CD8-positive, alpha-beta memory T cell (primary cell): Measurements from ENCODE around the gene KAZN. TPM values are rescaled to one million over a fixed set of nuclear protein-coding genes. Genes with fewer than 3 reads are reported as not detected.
A peak's percentile ranks its signal among the peaks of the same experiment; 100 is the strongest.
"Not testable (repeated sequence)": the region's sequence is repeated elsewhere in the genome, so short reads cannot be mapped to it uniquely, and the experiment has no call there.

Experiments used
- CTCF ChIA-PET: fragments of 350-600 bp; sonication (Branson Sonifier 250); formaldehyde crosslinking; loops from one replicate; lab custom pipeline; 2021; ENCODE audit warnings: antibody characterized with exemption; lab: Charles Lee
- POLR2A ChIA-PET: fragments of 350-600 bp; sonication (Branson Sonifier 250); formaldehyde crosslinking; loops from one replicate; lab custom pipeline; 2021; ENCODE audit warnings: antibody characterized with exemption; lab: Charles Lee
- DNase-seq, 5 donors: peaks; one replicate each; pipeline versions ENCODE4 v3.0.0 to v3.0.0-alpha.2; 2020 to 2022; ENCODE audit warnings: mixed read lengths in 1 of 5
- H3K27ac ChIP-seq: one replicate; pipeline ENCODE4 v1.7.0; 2013; ENCODE audit warnings: low read depth, mild to moderate bottlenecking, low read length, moderate library complexity
- H3K27me3 ChIP-seq: 2 replicates; pipeline ENCODE4 v1.7.0; 2013; ENCODE audit warnings: low read length, mild to moderate bottlenecking; ENCODE audit not compliant: insufficient read depth, poor library complexity, severe bottlenecking
- H3K36me3 ChIP-seq: 2 replicates; pipeline ENCODE4 v1.7.0; 2013; ENCODE audit warnings: mild to moderate bottlenecking, low read length, moderate library complexity; ENCODE audit not compliant: insufficient read depth
- H3K4me1 ChIP-seq: 2 replicates; pipeline ENCODE4 v1.7.0; 2013; ENCODE audit warnings: mild to moderate bottlenecking, low read length, moderate library complexity; ENCODE audit not compliant: insufficient read depth
- H3K4me3 ChIP-seq: 2 replicates; pipeline ENCODE4 v1.7.0; 2013; ENCODE audit warnings: mild to moderate bottlenecking, low read length
- H3K9me3 ChIP-seq: 2 replicates; pipeline ENCODE4 v1.7.0; 2013; ENCODE audit warnings: mild to moderate bottlenecking, low read length
- H3K27ac Mint-ChIP-seq, 8 donors: one replicate each; pipeline ENCODE4 v1.8.0; 2020 to 2021; ENCODE audit warnings: mixed read lengths in 8 of 8, mild to moderate bottlenecking in 6 of 8, inconsistent platforms in 3 of 8, moderate library complexity in 3 of 8
- H3K27me3 Mint-ChIP-seq, 2 donors: one replicate each; pipeline ENCODE4 v1.8.0; 2020 to 2021; ENCODE audit warnings: mixed read lengths in 2 of 2, mild to moderate bottlenecking in 1 of 2, moderate library complexity in 1 of 2
- H3K36me3 Mint-ChIP-seq, 3 donors: one replicate each; pipeline ENCODE4 v1.8.0; 2020 to 2021; ENCODE audit warnings: mixed read lengths in 3 of 3, inconsistent platforms in 1 of 3, mild to moderate bottlenecking in 1 of 3
- H3K4me1 Mint-ChIP-seq, 3 donors: one replicate each; pipeline ENCODE4 v1.8.0; 2020 to 2021; ENCODE audit warnings: mixed read lengths in 3 of 3, inconsistent platforms in 1 of 3, mild to moderate bottlenecking in 1 of 3
- H3K4me3 Mint-ChIP-seq, 7 donors: one replicate each; pipeline ENCODE4 v1.8.0; 2020 to 2021; ENCODE audit warnings: mixed read lengths in 7 of 7, mild to moderate bottlenecking in 6 of 7, moderate library complexity in 4 of 7, inconsistent platforms in 2 of 7
- H3K9me3 Mint-ChIP-seq, 5 donors: one replicate each; pipeline ENCODE4 v1.8.0; 2020 to 2022; ENCODE audit warnings: mixed read lengths in 5 of 5, mild to moderate bottlenecking in 3 of 5, moderate library complexity in 2 of 5, inconsistent platforms in 1 of 5
- polyA plus RNA-seq: library from polyadenylated mRNA; unstranded; fragments of 300-500 nt; fragmentation: Illumina TruSeq; gene quantifications from one replicate; pipeline ENCODE4 v1.2.3, GENCODE V29; 2021
- total RNA-seq, 2 experiments: library from RNA; stranded (reverse); gene quantifications; one replicate each; pipeline ENCODE4 v1.2.3, GENCODE V29; 2021

KAZN gene
- total and polyA plus RNA-seq, 3 experiments from 2014 or later, result 0.15 to 0.35 (median 0.18) TPM

GRCh38 chr1:15035236-15035635 lies 436.8 kb downstream of the KAZN start:
- H3K36me3 ChIP-seq, result no peaks in the 10 kb centered on the region
- no peaks in the 10 kb centered on the region for H3K36me3 Mint-ChIP-seq
- H3K4me3 ChIP-seq, result no peak overlapping the region
- H3K9me3 ChIP-seq, result no peaks in the 10 kb centered on the region
- H3K27ac Mint-ChIP-seq, result no peak overlapping the region
- H3K4me1 ChIP-seq, result no peaks in the 10 kb centered on the region
- DNase-seq, result no peak
- peaks cover 0 to 7% (median 6%) of the 10 kb centered on the region in 3 donors for H3K4me1 Mint-ChIP-seq
- ChIA-PET POLR2A (no interaction called here), CTCF (no interaction called here)
- H3K27ac ChIP-seq, result no peak overlapping the region
- peaks cover 2 to 4% of the 10 kb centered on the region in 2 donors for H3K27me3 Mint-ChIP-seq
- H3K27me3 ChIP-seq, result no peaks in the 10 kb centered on the region
- H3K4me3 Mint-ChIP-seq, result no peak overlapping the region
- H3K9me3 Mint-ChIP-seq, result no peaks in the 10 kb centered on the region

DNA sequence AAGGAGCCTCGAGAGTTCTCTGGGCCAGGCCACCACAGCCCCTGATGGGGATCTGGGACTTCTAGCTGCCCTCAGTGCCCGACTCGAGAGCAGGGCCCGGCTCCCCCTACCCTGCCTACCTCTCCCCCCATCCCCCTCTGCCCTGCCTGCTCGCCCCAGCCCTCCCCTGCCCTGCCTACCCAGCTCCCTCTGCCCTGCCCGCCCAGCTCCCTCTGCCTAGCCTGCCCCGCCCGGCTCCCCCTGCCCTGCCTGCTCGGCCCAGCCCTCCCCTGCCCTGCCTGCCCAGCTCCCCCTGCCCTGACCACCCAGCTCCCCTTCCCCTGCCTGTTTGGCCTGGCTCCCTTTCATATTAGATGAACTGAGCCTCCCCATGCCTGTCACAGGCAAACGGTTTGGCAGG lies 437.6 kb downstream of the KAZN start:
- no peaks in the 10 kb centered on the region for H3K4me1 ChIP-seq
- ChIA-PET CTCF (interaction anchor here (0.9 kb wide), 1 partner anchor 11 kb away, joined by 3 read pairs; no protein-coding TSS in a partner anchor), POLR2A (no interaction called here)
- H3K36me3 Mint-ChIP-seq, result no peaks in the 10 kb centered on the region
- peaks cover 0 to 7% (median 6%) of the 10 kb centered on the region in 3 donors for H3K4me1 Mint-ChIP-seq
- no peak for DNase-seq
- no peaks in the 10 kb centered on the region for H3K27me3 ChIP-seq
- H3K27ac ChIP-seq, result no peak overlapping the region
- no peaks in the 10 kb centered on the region for H3K36me3 ChIP-seq
- H3K9me3 ChIP-seq, result no peaks in the 10 kb centered on the region
- H3K4me3 Mint-ChIP-seq, result no peak overlapping the region
- H3K4me3 ChIP-seq, result no peak overlapping the region
- H3K27ac Mint-ChIP-seq, result no peak overlapping the region
- H3K9me3 Mint-ChIP-seq, result no peaks in the 10 kb centered on the region
- peaks cover 2 to 4% of the 10 kb centered on the region in 2 donors for H3K27me3 Mint-ChIP-seq

DNA sequence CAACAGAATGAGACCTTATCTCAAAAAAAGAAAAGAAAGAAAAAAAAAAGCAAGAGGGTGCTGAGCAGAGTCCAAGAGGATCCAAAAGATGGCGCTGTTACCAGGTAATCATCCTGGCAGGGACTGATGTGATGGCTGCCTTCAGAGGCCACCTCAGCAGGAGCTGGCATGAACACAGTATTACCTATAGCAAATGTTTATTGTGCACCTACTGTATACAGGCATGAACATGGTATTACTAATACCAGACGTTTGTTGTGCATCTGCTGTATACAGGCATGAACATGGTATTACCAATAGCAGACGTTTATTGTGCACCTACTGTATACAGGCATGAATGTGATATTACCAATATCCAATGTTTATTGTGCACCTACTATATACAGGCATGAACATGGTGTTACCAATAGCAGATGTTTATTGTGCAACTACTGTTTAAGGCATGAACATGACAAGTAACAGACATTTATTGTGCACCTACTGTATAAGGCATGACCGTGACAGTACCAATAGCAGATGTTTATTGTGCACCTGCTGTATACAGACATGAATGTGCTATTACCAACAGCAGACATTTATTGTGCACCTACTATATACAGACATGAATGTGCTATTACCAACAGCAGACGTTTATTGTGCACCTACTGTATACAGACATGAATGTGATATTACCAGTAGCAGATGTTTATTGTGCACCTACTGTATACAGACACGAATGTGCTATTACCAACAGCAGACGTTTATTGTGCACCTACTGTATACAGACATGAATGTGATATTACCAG lies 439.9 kb downstream of the KAZN start:
- no peaks in the 10 kb centered on the region for H3K9me3 Mint-ChIP-seq
- H3K4me1 Mint-ChIP-seq, result peaks cover 0 to 7% (median 6%) of the 10 kb centered on the region in 3 donors
- Histone ChIP-seq H3K27ac (no peak overlapping the region), H3K4me1 (no peaks in the 10 kb centered on the region), H3K9me3 (no peaks in the 10 kb centered on the region), H3K27me3 (no peaks in the 10 kb centered on the region), H3K4me3 (no peak overlapping the region), H3K36me3 (no peaks in the 10 kb centered on the region)
- H3K36me3 Mint-ChIP-seq, result no peaks in the 10 kb centered on the region
- CTCF ChIA-PET, result no interaction called here
- no peak overlapping the region for H3K27ac Mint-ChIP-seq
- POLR2A ChIA-PET, result no interaction called here
- DNase-seq, result no peak
- H3K4me3 Mint-ChIP-seq, result no peak overlapping the region
- H3K27me3 Mint-ChIP-seq, result peaks cover 0 to 4% of the 10 kb centered on the region in 2 donors

- no peak for DNase-seq
- Histone ChIP-seq H3K27me3 (no peaks in the 10 kb centered on the region), H3K36me3 (no peaks in the 10 kb centered on the region), H3K4me3 (no peak overlapping the region), H3K4me1 (no peaks in the 10 kb centered on the region), H3K9me3 (no peaks in the 10 kb centered on the region), H3K27ac (no peak overlapping the region)
- no peak overlapping the region for H3K4me3 Mint-ChIP-seq
- peaks cover 0 to 1% of the 10 kb centered on the region in 2 donors for H3K27me3 Mint-ChIP-seq
- peak overlapping the region in 1 of 8 donors; percentile 46 for H3K27ac Mint-ChIP-seq
- H3K36me3 Mint-ChIP-seq, result no peaks in the 10 kb centered on the region
- CTCF ChIA-PET, result no interaction called here
- H3K4me1 Mint-ChIP-seq, result peaks cover 0 to 1% (median under 1%) of the 10 kb centered on the region in 3 donors
- H3K9me3 Mint-ChIP-seq, result no peaks in the 10 kb centered on the region
- POLR2A ChIA-PET, result no interaction called here
These were observed 440.6 kb downstream of the KAZN start for GRCh38 chr1:15039017-15039648.

DNA sequence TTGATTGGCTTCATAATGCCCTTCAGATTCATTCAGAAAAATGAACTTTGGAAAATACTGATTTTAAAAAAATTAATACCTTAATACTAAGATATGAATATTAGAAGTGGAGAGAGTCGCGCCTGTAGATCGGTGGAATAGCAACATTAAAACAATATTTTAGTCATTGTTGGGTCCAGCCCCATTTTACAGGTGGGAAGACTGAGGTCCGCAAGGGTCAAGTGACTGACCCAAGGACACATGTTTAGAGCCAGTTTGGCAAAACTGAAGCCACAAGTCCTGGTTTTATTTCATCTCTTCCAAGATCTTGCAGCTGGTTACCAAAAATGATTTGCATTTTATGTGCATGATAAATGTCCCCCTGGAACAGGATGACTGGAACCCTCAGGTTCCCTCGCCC lies 441.4 kb downstream of the KAZN start:
- Mint-ChIP-seq H3K27ac (no peak overlapping the region), H3K4me3 (no peak overlapping the region), H3K36me3 (no peaks in the 10 kb centered on the region), H3K9me3 (no peaks in the 10 kb centered on the region), H3K27me3 (no peaks in the 10 kb centered on the region), H3K4me1 (no peaks in the 10 kb centered on the region)
- H3K27me3 ChIP-seq, result no peaks in the 10 kb centered on the region
- DNase-seq, result no peak
- ChIA-PET CTCF (no interaction called here), POLR2A (no interaction called here)
- no peak overlapping the region for H3K4me3 ChIP-seq
- H3K36me3 ChIP-seq, result no peaks in the 10 kb centered on the region
- H3K4me1 ChIP-seq, result no peaks in the 10 kb centered on the region
- H3K27ac ChIP-seq, result no peak overlapping the region
- no peaks in the 10 kb centered on the region for H3K9me3 ChIP-seq

DNA sequence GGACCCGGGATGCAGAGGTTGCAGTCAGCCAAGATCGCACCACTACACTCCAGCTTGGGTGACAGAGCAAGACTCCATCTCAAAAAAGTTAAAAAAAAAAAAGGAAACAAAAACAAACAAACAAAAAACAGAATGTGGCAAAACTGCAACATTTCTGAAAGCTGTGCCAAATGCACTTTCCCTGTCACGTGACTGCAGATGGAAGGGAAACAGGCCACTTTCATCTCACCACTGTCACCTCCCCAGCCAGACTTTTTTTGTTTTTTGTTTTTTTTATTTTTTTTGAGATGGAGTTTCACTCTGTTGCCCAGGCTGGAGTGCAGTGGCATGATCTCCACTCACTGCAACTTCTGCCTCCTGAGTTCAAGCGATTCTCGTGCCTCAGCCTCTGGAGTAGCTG lies 442.2 kb downstream of the KAZN start:
- H3K9me3 ChIP-seq, CTCF ChIA-PET, H3K27me3 ChIP-seq, H3K36me3 Mint-ChIP-seq, H3K27ac Mint-ChIP-seq, H3K4me1 Mint-ChIP-seq, H3K27ac ChIP-seq, H3K4me3 ChIP-seq, H3K36me3 ChIP-seq, H3K27me3 Mint-ChIP-seq, H3K4me3 Mint-ChIP-seq, H3K4me1 ChIP-seq, POLR2A ChIA-PET, H3K9me3 Mint-ChIP-seq, DNase-seq: not testable (repeated sequence)

- Histone ChIP-seq H3K27me3 (no peaks in the 10 kb centered on the region), H3K27ac (no peak overlapping the region), H3K4me3 (no peak overlapping the region), H3K9me3 (no peaks in the 10 kb centered on the region), H3K36me3 (no peaks in the 10 kb centered on the region), H3K4me1 (no peaks in the 10 kb centered on the region)
- no peaks in the 10 kb centered on the region for H3K9me3 Mint-ChIP-seq
- H3K36me3 Mint-ChIP-seq, result no peaks in the 10 kb centered on the region
- H3K4me1 Mint-ChIP-seq, result no peaks in the 10 kb centered on the region
- H3K4me3 Mint-ChIP-seq, result no peak overlapping the region
- peak overlapping the region in 1 of 8 donors; percentile 58 for H3K27ac Mint-ChIP-seq
- no peak for DNase-seq
- ChIA-PET CTCF (no interaction called here), POLR2A (no interaction called here)
- peaks cover 0 to 6% of the 10 kb centered on the region in 2 donors for H3K27me3 Mint-ChIP-seq
These were observed 444.4 kb downstream of the KAZN start for GRCh38 chr1:15042866-15043265.

DNA sequence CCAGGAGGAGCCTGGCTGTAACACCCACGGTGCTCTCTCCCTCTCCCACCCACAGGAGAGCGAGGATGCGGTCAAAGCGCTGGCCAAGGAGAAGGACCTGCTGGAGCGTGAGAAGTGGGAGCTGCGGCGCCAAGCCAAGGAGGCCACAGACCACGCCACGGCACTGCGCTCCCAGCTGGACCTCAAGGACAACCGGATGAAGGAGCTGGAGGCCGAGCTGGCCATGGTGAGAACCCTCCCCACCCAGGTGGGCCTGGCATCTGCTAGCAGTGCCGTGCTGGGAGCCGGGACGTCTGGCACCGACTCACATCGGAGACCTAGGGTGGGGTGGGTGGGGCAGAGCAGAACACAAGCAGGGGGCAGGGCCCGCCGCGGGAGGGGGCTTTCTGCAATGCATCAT lies 445.4 kb downstream of the KAZN start:
- Histone ChIP-seq H3K4me1 (no peaks in the 10 kb centered on the region), H3K27me3 (no peaks in the 10 kb centered on the region), H3K36me3 (no peaks in the 10 kb centered on the region), H3K4me3 (no peak overlapping the region), H3K9me3 (no peaks in the 10 kb centered on the region), H3K27ac (no peak overlapping the region)
- Mint-ChIP-seq H3K4me3 (no peak overlapping the region), H3K9me3 (no peaks in the 10 kb centered on the region), H3K4me1 (no peaks in the 10 kb centered on the region), H3K27me3 (peaks cover 0 to 8% of the 10 kb centered on the region in 2 donors), H3K36me3 (no peaks in the 10 kb centered on the region), H3K27ac (peak overlapping the region in 1 of 8 donors; percentile 54)
- POLR2A ChIA-PET, result no interaction called here
- DNase-seq, result no peak
- CTCF ChIA-PET, result no interaction called here
